ENCODE data around the gene ERGIC3.

Gene ERGIC3

GRCh38 chr20:35598899-35599775, 57.3 kb downstream of the ERGIC3 start:
- no peak overlapping the region for H3K27ac ChIP-seq
- TF ChIP-seq CTCF (conservative IDR thresholded peaks at IDR 0.05), result no peak

GRCh38 chr20:35599776-35600120, 57.9 kb downstream of the ERGIC3 start:
- no peak for TF ChIP-seq CTCF (conservative IDR thresholded peaks at IDR 0.05)

GRCh38 chr20:35600176-35600992, 58.5 kb downstream of the ERGIC3 start:
- no peak overlapping the region for H3K27ac ChIP-seq
- no peak for TF ChIP-seq CTCF (conservative IDR thresholded peaks at IDR 0.05)

More at GRCh38 chr20:35599776-35600120, 57.9 kb downstream of the ERGIC3 start:
- no peak overlapping the region for H3K27ac ChIP-seq

- no peak overlapping the region for H3K27ac ChIP-seq
- peak; percentile 43 for TF ChIP-seq CTCF (conservative IDR thresholded peaks at IDR 0.05)
Observed at GRCh38 chr20:35600993-35601973, 59.4 kb downstream of the ERGIC3 start.

- no peak overlapping the region for H3K27ac ChIP-seq
- no peak for TF ChIP-seq CTCF (conservative IDR thresholded peaks at IDR 0.05)
Observed at GRCh38 chr20:35601990-35602389, 60.1 kb downstream of the ERGIC3 start.

GRCh38 chr20:35602851-35603495, 61.1 kb downstream of the ERGIC3 start:
- no peak overlapping the region for H3K27ac ChIP-seq
- TF ChIP-seq CTCF (conservative IDR thresholded peaks at IDR 0.05), result no peak
